Spleen (tissue), 11 donors: ENCODE results near the gene LDLRAD1. TPM values are rescaled to one million over a fixed set of nuclear protein-coding genes. Genes with fewer than 3 reads are reported as not detected.
"Not testable (repeated sequence)": the region's sequence is repeated elsewhere in the genome, so short reads cannot be mapped to it uniquely, and the experiment has no call there.

Experiments used
- DNase-seq: peaks from one replicate; pipeline ENCODE4 v3.0.0-alpha.2; 2020
- H3K27ac ChIP-seq, 8 donors: fragments of 200-600 bp; sonication (generic) in 7 of 8; 1 replicate in 4 of 8; 2 replicates in 4 of 8; pipeline versions ENCODE4 v1.5.0 to v1.8.0; 2016 to 2021; ENCODE audit warnings: inconsistent platforms in 4 of 8, mild to moderate bottlenecking in 4 of 8, moderate library complexity in 1 of 8
- H3K27me3 ChIP-seq, 7 donors: fragments of 200-600 bp; sonication (generic) in 6 of 7; replicated peaks in 1 of 7; 1 replicate in 4 of 7; 2 replicates in 3 of 7; pipeline versions ENCODE4 v1.5.0 to v1.8.0; 2016 to 2021; ENCODE audit warnings: inconsistent platforms in 3 of 7, mild to moderate bottlenecking in 1 of 7
- H3K36me3 ChIP-seq, 6 donors: fragments of 200-600 bp; sonication (generic) in 5 of 6; 1 replicate in 4 of 6; 2 replicates in 2 of 6; pipeline versions ENCODE4 v1.5.0 to v1.8.0; 2016 to 2021; ENCODE audit warnings: inconsistent platforms in 2 of 6
- H3K4me1 ChIP-seq, 6 donors: fragments of 200-600 bp; sonication (generic) in 5 of 6; 1 replicate in 3 of 6; 2 replicates in 3 of 6; pipeline versions ENCODE4 v1.5.0 to v1.8.0; 2016 to 2021; ENCODE audit warnings: inconsistent platforms in 3 of 6
- H3K4me3 ChIP-seq, 8 donors: fragments of 200-600 bp; sonication (generic) in 7 of 8; 1 replicate in 4 of 8; 2 replicates in 4 of 8; pipeline versions ENCODE4 v1.5.0 to v1.8.0; 2016 to 2021; ENCODE audit warnings: inconsistent platforms in 4 of 8, mild to moderate bottlenecking in 4 of 8, moderate library complexity in 2 of 8
- H3K9me3 ChIP-seq, 8 donors: fragments of 200-600 bp; sonication (generic) in 7 of 8; 1 replicate in 4 of 8; 2 replicates in 4 of 8; pipeline versions ENCODE4 v1.5.0 to v1.8.0; 2016 to 2021; ENCODE audit warnings: inconsistent platforms in 4 of 8
- CTCF ChIP-seq, 11 experiments: fragments of 200-600 bp in 7 of 11; fragments of 450-650 bp in 4 of 11; sonication (generic) in 4 of 11; IDR thresholded peaks in 8 of 11; conservative IDR thresholded peaks in 3 of 11; 1 replicate in 7 of 11; 2 replicates in 4 of 11; pipeline versions ENCODE4 v1.4.0 to v1.8.0; 2016 to 2021; ENCODE audit warnings: antibody characterized with exemption in 11 of 11, inconsistent platforms in 4 of 11, mild to moderate bottlenecking in 1 of 11
- POLR2A ChIP-seq, 3 donors: fragments of 450-650 bp; IDR thresholded peaks; one replicate each; pipeline ENCODE4 v1.5.1; 2017; ENCODE audit warnings: antibody characterized with exemption in 3 of 3, mild to moderate bottlenecking in 1 of 3
- POLR2AphosphoS5 ChIP-seq, 3 donors: sonication (generic); formaldehyde crosslinking; IDR thresholded peaks; one replicate each; pipeline ENCODE4 v1.5.1; 2017; ENCODE audit warnings: antibody characterized with exemption in 3 of 3
- WGBS, 5 donors: extraction: QIAGEN DNeasy Blood & Tissue Kit in 3 of 5; methylation state at CpG; one replicate each; pipeline versions ENCODE4 v1.1.5 to v1.1.7; 2013 to 2018; 5-methylcytosine and 5-hydroxymethylcytosine counted together
- intact Hi-C: fragments of 100-400 bp; cut with DNase I; formaldehyde crosslinking; loops from one replicate; pipeline ENCODE4 v1.15.0; 2023; ENCODE audit warnings: low total_unique reads
- polyA plus RNA-seq, 3 donors: library from polyadenylated mRNA; stranded (reverse); fragments of 200-250 nt; gene quantifications; one replicate each; pipeline ENCODE4 v1.2.1, GENCODE V29; 2013
- total RNA-seq, 7 donors: library from RNA; depleted of rRNA in 3 of 7; stranded (reverse); fragments of >200 nt in 3 of 7; fragmentation: NEBNext Ultra II Directional in 4 of 7; extraction: Animal tissue kit (Norgen Biotek cat#: 25700) in 4 of 7; gene quantifications; one replicate each; pipeline versions ENCODE4 v1.1.0 to v1.2.1, GENCODE V29; 2016 to 2021
- donor health status: healthy with polysubstance abuse.
- donor health status: DM: no; HTN: no; CAD: no; lungs with moderate emphysema.
- donor health status: DM: no; HTN: no; CAD: no.
- donor health status: Bipolar disorder and iron deficiency.
- donor health status: healthy.
- donor health status: DM: no; HTN: no; CAD: no.
- donor health status: DM: yes; HTN: yes; CAD: no.

The LDLRAD1 gene
- total and polyA plus RNA-seq, 10 donors, result not detected

- no peaks in the 10 kb centered on the region for H3K27me3 ChIP-seq
- intact Hi-C loops, result no loop called here
- DNase-seq, result no peak
- peaks cover 2 to 66% (median 46%) of the 10 kb centered on the region in 6 donors for H3K36me3 ChIP-seq
- 90 to 97% (median 93%) methylated on average over 2 of the region's 2 CpGs for WGBS, 5 donors
- H3K9me3 ChIP-seq, result no peaks in the 10 kb centered on the region
- no peak overlapping the region for H3K4me3 ChIP-seq
- no peaks in the 10 kb centered on the region for H3K4me1 ChIP-seq
- TF ChIP-seq POLR2AphosphoS5 (IDR thresholded peaks at IDR 0.05), result no peak
- TF ChIP-seq POLR2A (IDR thresholded peaks at IDR 0.05), result no peak
- TF ChIP-seq CTCF (IDR thresholded peaks at IDR 0.05 in 8 of 11, conservative IDR thresholded peaks at IDR 0.05 in 3 of 11), result no peak
- no peak overlapping the region for H3K27ac ChIP-seq
Measured at GRCh38 chr1:53971718-53972117, 46.3 kb downstream of the LDLRAD1 start.

- DNase-seq, H3K4me3 ChIP-seq, H3K9me3 ChIP-seq, intact Hi-C loops, H3K27me3 ChIP-seq, H3K4me1 ChIP-seq, H3K27ac ChIP-seq: not testable (repeated sequence)
- H3K36me3 ChIP-seq, result peaks cover 8 to 88% (median 56%) of the 10 kb centered on the region in 6 donors
- 78 to 94% (median 92%) methylated on average over 2 of the region's 2 CpGs for WGBS, 5 donors
Measured at GRCh38 chr1:53969323-53969722, 48.7 kb downstream of the LDLRAD1 start.

GRCh38 chr1:53968125-53968513 lies 49.9 kb downstream of the LDLRAD1 start:
- H3K27ac ChIP-seq, result no peak overlapping the region
- TF ChIP-seq POLR2A (IDR thresholded peaks at IDR 0.05) (no peak), POLR2AphosphoS5 (IDR thresholded peaks at IDR 0.05) (no peak), CTCF (IDR thresholded peaks at IDR 0.05 in 8 of 11, conservative IDR thresholded peaks at IDR 0.05 in 3 of 11) (no peak)
- H3K27me3 ChIP-seq, result no peaks in the 10 kb centered on the region
- H3K9me3 ChIP-seq, result no peaks in the 10 kb centered on the region
- intact Hi-C loops, result no loop called here
- no peak overlapping the region for H3K4me3 ChIP-seq
- H3K36me3 ChIP-seq, result peaks cover 8 to 95% (median 66%) of the 10 kb centered on the region in 6 donors
- no peak for DNase-seq
- WGBS, 5 donors, result 87 to 95% (median 91%) methylated on average over 2 of the region's 2 CpGs
- H3K4me1 ChIP-seq, result no peaks in the 10 kb centered on the region

DNA sequence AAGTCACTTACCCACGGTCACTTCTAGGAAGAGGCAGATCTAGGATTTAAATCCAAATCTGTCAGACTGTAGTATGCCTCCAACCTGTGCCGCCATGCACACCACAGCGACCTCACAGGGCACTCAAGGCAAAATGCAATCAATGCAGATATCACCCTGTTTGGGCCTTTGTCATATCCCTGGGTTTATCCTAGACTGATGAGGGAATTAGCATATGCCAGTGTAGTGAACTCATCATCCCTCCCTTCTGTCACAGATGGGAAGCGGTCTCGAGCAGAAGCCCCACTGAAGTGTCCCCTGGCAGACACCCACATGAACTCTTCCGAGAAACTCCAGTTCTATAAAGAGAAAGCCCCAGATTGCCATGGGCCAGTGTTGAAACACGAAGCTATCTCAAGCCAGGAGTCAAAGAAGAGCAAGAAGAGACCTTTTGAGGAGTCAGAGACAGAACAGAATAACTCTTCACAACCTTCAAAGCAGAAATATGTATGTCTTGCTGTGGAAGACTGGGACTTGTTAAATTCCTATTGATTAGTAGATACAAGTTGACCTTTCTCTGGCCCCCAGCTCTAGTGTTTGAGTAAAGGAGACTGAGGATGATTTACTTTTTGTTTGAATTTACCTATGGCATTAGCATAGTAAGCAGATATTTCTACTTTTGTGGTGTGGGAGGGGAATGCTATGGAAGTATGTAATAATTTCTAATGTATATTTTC lies 50.4 kb downstream of the LDLRAD1 start:
- no peak for DNase-seq
- no peaks in the 10 kb centered on the region for H3K4me1 ChIP-seq
- no peak overlapping the region for H3K4me3 ChIP-seq
- H3K36me3 ChIP-seq, result peaks cover 8 to 97% (median 72%) of the 10 kb centered on the region in 6 donors
- TF ChIP-seq POLR2A (IDR thresholded peaks at IDR 0.05) (no peak), CTCF (IDR thresholded peaks at IDR 0.05 in 8 of 11, conservative IDR thresholded peaks at IDR 0.05 in 3 of 11) (no peak), POLR2AphosphoS5 (IDR thresholded peaks at IDR 0.05) (no peak)
- WGBS, 5 donors, result 89 to 97% (median 96%) methylated on average over 7 of the region's 7 CpGs
- intact Hi-C loops, result no loop called here
- no peaks in the 10 kb centered on the region for H3K27me3 ChIP-seq
- H3K27ac ChIP-seq, result no peak overlapping the region
- no peaks in the 10 kb centered on the region for H3K9me3 ChIP-seq
